CD4-positive, alpha-beta memory T cell (primary cell): ENCODE data around the gene GFRA1. TPM values are rescaled to one million over a fixed set of nuclear protein-coding genes. Genes with fewer than 3 reads are reported as not detected.

Experiments
- CTCF ChIA-PET: fragments of 350-600 bp; sonication (Branson Sonifier 250); formaldehyde crosslinking; loops from one replicate; lab custom pipeline; 2021; ENCODE audit warnings: inconsistent platforms; ENCODE audit not compliant: partially characterized antibody; lab: Charles Lee
- POLR2A ChIA-PET: fragments of 350-600 bp; sonication (Branson Sonifier 250); formaldehyde crosslinking; loops from one replicate; lab custom pipeline; 2021; ENCODE audit not compliant: partially characterized antibody; lab: Charles Lee
- DNase-seq, 5 donors: peaks; one replicate each; pipeline versions ENCODE4 v3.0.0 to v3.0.0-alpha.2; 2020 to 2022; ENCODE audit warnings: mixed read lengths in 1 of 5
- H3K27ac ChIP-seq: one replicate; pipeline ENCODE4 v1.7.0; 2013; ENCODE audit warnings: low read depth, low read length
- H3K27me3 ChIP-seq: 2 replicates; pipeline ENCODE4 v1.7.0; 2013; ENCODE audit warnings: mild to moderate bottlenecking, low read length, moderate library complexity; ENCODE audit not compliant: insufficient read depth
- H3K36me3 ChIP-seq: 2 replicates; pipeline ENCODE4 v1.7.0; 2013; ENCODE audit warnings: mild to moderate bottlenecking, low read length, moderate library complexity; ENCODE audit not compliant: insufficient read depth
- H3K4me1 ChIP-seq: 2 replicates; pipeline ENCODE4 v1.7.0; 2013; ENCODE audit warnings: mild to moderate bottlenecking, low read length, moderate library complexity; ENCODE audit not compliant: insufficient read depth
- H3K4me3 ChIP-seq, 2 donors: one replicate each; pipeline ENCODE4 v1.7.0; 2013; ENCODE audit warnings: low read length in 2 of 2, mild to moderate bottlenecking in 1 of 2
- H3K9me3 ChIP-seq, 2 donors: one replicate each; pipeline ENCODE4 v1.7.0; 2013; ENCODE audit warnings: low read length in 2 of 2, control low read depth in 1 of 2; ENCODE audit not compliant: control insufficient read depth in 1 of 2
- H3K27ac Mint-ChIP-seq, 7 donors: one replicate each; pipeline ENCODE4 v1.8.0; 2020 to 2021; ENCODE audit warnings: mixed read lengths in 7 of 7, mild to moderate bottlenecking in 6 of 7, inconsistent platforms in 3 of 7, moderate library complexity in 3 of 7
- H3K27me3 Mint-ChIP-seq, 2 donors: one replicate each; pipeline ENCODE4 v1.8.0; 2020 to 2021; ENCODE audit warnings: mixed read lengths in 2 of 2
- H3K36me3 Mint-ChIP-seq, 2 donors: one replicate each; pipeline ENCODE4 v1.8.0; 2020 to 2021; ENCODE audit warnings: mixed read lengths in 2 of 2, inconsistent platforms in 1 of 2, mild to moderate bottlenecking in 1 of 2
- H3K4me1 Mint-ChIP-seq, 4 donors: one replicate each; pipeline ENCODE4 v1.8.0; 2020 to 2021; ENCODE audit warnings: mixed read lengths in 4 of 4, mild to moderate bottlenecking in 1 of 4
- H3K4me3 Mint-ChIP-seq, 8 donors: one replicate each; pipeline ENCODE4 v1.8.0; 2020 to 2021; ENCODE audit warnings: mixed read lengths in 8 of 8, mild to moderate bottlenecking in 7 of 8, moderate library complexity in 6 of 8, inconsistent platforms in 3 of 8
- H3K9me3 Mint-ChIP-seq, 8 donors: one replicate each; pipeline ENCODE4 v1.8.0; 2020 to 2021; ENCODE audit warnings: mixed read lengths in 8 of 8, mild to moderate bottlenecking in 5 of 8, inconsistent platforms in 3 of 8, moderate library complexity in 1 of 8
- intact Hi-C: fragments of 100-400 bp; cut with micrococcal nuclease; formaldehyde crosslinking; loops from one replicate; pipeline ENCODE4 v1.15.1; 2023
- polyA plus RNA-seq, 2 donors: library from polyadenylated mRNA; unstranded; fragments of 300-500 nt; fragmentation: Illumina TruSeq; gene quantifications; one replicate each; pipeline ENCODE4 v1.2.3, GENCODE V29; 2021
- total RNA-seq, 2 experiments: library from RNA; stranded (reverse); gene quantifications; one replicate each; pipeline ENCODE4 v1.2.3, GENCODE V29; 2021

Gene GFRA1
- total and polyA plus RNA-seq, 4 experiments from 2014 or later, result not detected

GRCh38 chr10:116195039-116195438, 78.0 kb downstream of the GFRA1 start:
- H3K4me3 ChIP-seq, result no peak overlapping the region
- CTCF ChIA-PET, result no interaction called here
- POLR2A ChIA-PET, result no interaction called here
- Mint-ChIP-seq H3K9me3 (peaks cover 0 to 12% (median 7%) of the 10 kb centered on the region in 8 donors), H3K4me1 (no peaks in the 10 kb centered on the region), H3K36me3 (no peaks in the 10 kb centered on the region), H3K27me3 (peaks cover 0 to 4% of the 10 kb centered on the region in 2 donors), H3K27ac (no peak overlapping the region), H3K4me3 (no peak overlapping the region)
- no peak for DNase-seq
- H3K27me3 ChIP-seq, result no peaks in the 10 kb centered on the region
- H3K27ac ChIP-seq, result no peak overlapping the region
- H3K9me3 ChIP-seq, result no peaks in the 10 kb centered on the region
- no peaks in the 10 kb centered on the region for H3K4me1 ChIP-seq
- intact Hi-C loops, result no loop called here
- H3K36me3 ChIP-seq, result no peaks in the 10 kb centered on the region

GRCh38 chr10:116194061-116194460, 78.9 kb downstream of the GFRA1 start:
- no peaks in the 10 kb centered on the region for H3K4me1 Mint-ChIP-seq
- Histone ChIP-seq H3K4me1 (no peaks in the 10 kb centered on the region), H3K9me3 (no peaks in the 10 kb centered on the region), H3K27me3 (no peaks in the 10 kb centered on the region), H3K36me3 (no peaks in the 10 kb centered on the region), H3K4me3 (no peak overlapping the region), H3K27ac (no peak overlapping the region)
- no peak overlapping the region for H3K4me3 Mint-ChIP-seq
- CTCF ChIA-PET, result no interaction called here
- H3K27ac Mint-ChIP-seq, result no peak overlapping the region
- H3K27me3 Mint-ChIP-seq, result peaks cover 0 to 4% of the 10 kb centered on the region in 2 donors
- H3K36me3 Mint-ChIP-seq, result no peaks in the 10 kb centered on the region
- peaks cover 0 to 12% (median 7%) of the 10 kb centered on the region in 8 donors for H3K9me3 Mint-ChIP-seq
- intact Hi-C loops, result no loop called here
- POLR2A ChIA-PET, result no interaction called here
- DNase-seq, result no peak

- CTCF ChIA-PET, result no interaction called here
- Histone ChIP-seq H3K9me3 (no peaks in the 10 kb centered on the region), H3K27me3 (no peaks in the 10 kb centered on the region), H3K36me3 (no peaks in the 10 kb centered on the region), H3K27ac (no peak overlapping the region), H3K4me3 (no peak overlapping the region), H3K4me1 (no peaks in the 10 kb centered on the region)
- Mint-ChIP-seq H3K36me3 (no peaks in the 10 kb centered on the region), H3K9me3 (peaks cover 0 to 19% (median 7%) of the 10 kb centered on the region in 8 donors), H3K27ac (no peak overlapping the region), H3K4me3 (no peak overlapping the region), H3K27me3 (peaks cover 0 to 4% of the 10 kb centered on the region in 2 donors), H3K4me1 (no peaks in the 10 kb centered on the region)
- DNase-seq, result no peak
- intact Hi-C loops, result no loop called here
- POLR2A ChIA-PET, result no interaction called here
These were observed 82.1 kb downstream of the GFRA1 start for GRCh38 chr10:116190883-116191282.

- Mint-ChIP-seq H3K27ac (no peak overlapping the region), H3K9me3 (peaks cover 0 to 6% (median 0%) of the 10 kb centered on the region in 8 donors), H3K4me3 (no peak overlapping the region), H3K36me3 (no peaks in the 10 kb centered on the region), H3K4me1 (no peaks in the 10 kb centered on the region), H3K27me3 (peaks cover 0 to 4% of the 10 kb centered on the region in 2 donors)
- Histone ChIP-seq H3K27ac (no peak overlapping the region), H3K27me3 (no peaks in the 10 kb centered on the region), H3K4me3 (no peak overlapping the region), H3K4me1 (no peaks in the 10 kb centered on the region), H3K9me3 (no peaks in the 10 kb centered on the region), H3K36me3 (no peaks in the 10 kb centered on the region)
- ChIA-PET POLR2A (no interaction called here), CTCF (no interaction called here)
- intact Hi-C loops, result no loop called here
- no peak for DNase-seq
These were observed 86.7 kb downstream of the GFRA1 start for GRCh38 chr10:116186273-116186672.

- no peak for DNase-seq
- no peak overlapping the region for H3K4me3 Mint-ChIP-seq
- H3K4me1 Mint-ChIP-seq, result no peaks in the 10 kb centered on the region
These were observed 87.7 kb downstream of the GFRA1 start for GRCh38 chr10:116185199-116185867.

GRCh38 chr10:116184512-116184794, 88.6 kb downstream of the GFRA1 start:
- ChIA-PET CTCF (no interaction called here), POLR2A (no interaction called here)
- H3K4me1 ChIP-seq, result no peaks in the 10 kb centered on the region
- no peak overlapping the region for H3K27ac ChIP-seq
- H3K4me3 ChIP-seq, result no peak overlapping the region
- Mint-ChIP-seq H3K36me3 (no peaks in the 10 kb centered on the region), H3K27me3 (peaks cover 0 to 1% of the 10 kb centered on the region in 2 donors), H3K27ac (no peak overlapping the region), H3K4me1 (no peaks in the 10 kb centered on the region), H3K4me3 (no peak overlapping the region), H3K9me3 (peaks cover 0 to 6% (median 0%) of the 10 kb centered on the region in 8 donors)
- no peak for DNase-seq
- H3K27me3 ChIP-seq, result no peaks in the 10 kb centered on the region
- H3K9me3 ChIP-seq, result no peaks in the 10 kb centered on the region
- intact Hi-C loops, result no loop called here
- no peaks in the 10 kb centered on the region for H3K36me3 ChIP-seq

More at GRCh38 chr10:116185199-116185867, 87.7 kb downstream of the GFRA1 start:
- H3K9me3 ChIP-seq, result no peaks in the 10 kb centered on the region
- H3K27me3 ChIP-seq, result no peaks in the 10 kb centered on the region
- intact Hi-C loops, result no loop called here
- no peak overlapping the region for H3K27ac ChIP-seq
- ChIA-PET POLR2A (no interaction called here), CTCF (no interaction called here)
- Mint-ChIP-seq H3K9me3 (peaks cover 0 to 6% (median 0%) of the 10 kb centered on the region in 8 donors), H3K27ac (no peak overlapping the region), H3K27me3 (no peaks in the 10 kb centered on the region), H3K36me3 (no peaks in the 10 kb centered on the region)
- no peaks in the 10 kb centered on the region for H3K4me1 ChIP-seq
- no peak overlapping the region for H3K4me3 ChIP-seq
- H3K36me3 ChIP-seq, result no peaks in the 10 kb centered on the region

GRCh38 chr10:116183733-116184511, 89.1 kb downstream of the GFRA1 start:
- POLR2A ChIA-PET, result no interaction called here
- Histone ChIP-seq H3K4me1 (no peaks in the 10 kb centered on the region), H3K9me3 (no peaks in the 10 kb centered on the region), H3K36me3 (no peaks in the 10 kb centered on the region), H3K4me3 (no peak overlapping the region), H3K27ac (no peak overlapping the region), H3K27me3 (no peaks in the 10 kb centered on the region)
- Mint-ChIP-seq H3K36me3 (no peaks in the 10 kb centered on the region), H3K4me3 (no peak overlapping the region), H3K4me1 (no peaks in the 10 kb centered on the region), H3K9me3 (peaks cover 0 to 6% (median 0%) of the 10 kb centered on the region in 8 donors), H3K27me3 (peaks cover 0 to 1% of the 10 kb centered on the region in 2 donors), H3K27ac (no peak overlapping the region)
- CTCF ChIA-PET, result no interaction called here
- no peak for DNase-seq
- intact Hi-C loops, result no loop called here
